Osteoblast (primary cell): ENCODE data around the gene IARS2. TPM values are rescaled to one million over a fixed set of nuclear protein-coding genes. Genes with fewer than 3 reads are reported as not detected.

Experiments
- DNase-seq: peaks from one replicate; pipeline ENCODE4 v3.0.0; 2011; ENCODE audit warnings: low spot score, mixed read lengths; ENCODE audit not compliant: insufficient read length; ENCODE audit errors: missing footprints
- H2AFZ ChIP-seq: 2 replicates; pipeline ENCODE4 v1.6.0; 2011; ENCODE audit warnings: mild to moderate bottlenecking, low read length
- H3K27ac ChIP-seq: 2 replicates; pipeline ENCODE4 v1.5.1; 2011; ENCODE audit warnings: mild to moderate bottlenecking, low read depth, low read length, moderate library complexity
- H3K27me3 ChIP-seq: 2 replicates; pipeline ENCODE4 v1.6.0; 2012; ENCODE audit warnings: mild to moderate bottlenecking, control low read depth, inconsistent platforms, low read length, moderate library complexity; ENCODE audit not compliant: insufficient read depth
- H3K36me3 ChIP-seq: 2 replicates; pipeline ENCODE4 v1.5.1; 2011; ENCODE audit warnings: mild to moderate bottlenecking, low read length, control low read depth, moderate library complexity; ENCODE audit not compliant: insufficient read depth
- H3K4me1 ChIP-seq: 2 replicates; pipeline ENCODE4 v1.5.1; 2011; ENCODE audit warnings: mild to moderate bottlenecking, low read length, control low read depth, moderate library complexity; ENCODE audit not compliant: insufficient read depth
- H3K4me2 ChIP-seq: 2 replicates; pipeline ENCODE4 v1.6.0; 2011; ENCODE audit warnings: mild to moderate bottlenecking, low read length; ENCODE audit not compliant: insufficient read depth
- H3K4me3 ChIP-seq: fragments of 200-600 bp; sonication (generic); 3 replicates; pipeline ENCODE4 v1.5.1; 2012; ENCODE audit warnings: mild to moderate bottlenecking, low read length, inconsistent platforms; ENCODE audit not compliant: insufficient read depth
- H3K79me2 ChIP-seq: 2 replicates; pipeline ENCODE4 v1.6.0; 2012; ENCODE audit warnings: mild to moderate bottlenecking, low read length, control low read depth, inconsistent platforms; ENCODE audit not compliant: insufficient read depth
- H3K9me3 ChIP-seq: 2 replicates; pipeline ENCODE4 v1.5.1; 2011; ENCODE audit warnings: low read depth, low read length, control low read depth
- H4K20me1 ChIP-seq: 2 replicates; pipeline ENCODE4 v1.6.0; 2012; ENCODE audit warnings: mild to moderate bottlenecking, low read length, control low read depth; ENCODE audit not compliant: insufficient read depth
- CTCF ChIP-seq: IDR thresholded peaks from 2 replicates; pipeline ENCODE4 v1.5.1; 2011; ENCODE audit warnings: mild to moderate bottlenecking, low read depth, low read length, moderate library complexity; ENCODE audit errors: extremely low read depth
- total RNA-seq: library from RNA; depleted of rRNA; stranded (reverse); fragments of >200 nt; gene quantifications from 2 replicates; pipeline ENCODE4 v1.2.3, GENCODE V29; 2012

The IARS2 gene
- total RNA-seq, 1 donor = 79.3 TPM

- Histone ChIP-seq H3K79me2 (peaks cover 17% of the 10 kb centered on the region), H3K4me1 (peaks cover 4% of the 10 kb centered on the region), H3K36me3 (peaks cover 23% of the 10 kb centered on the region), H3K9me3 (no peaks in the 10 kb centered on the region), H2AFZ (no peak overlapping the region), H4K20me1 (peaks cover 2% of the 10 kb centered on the region), H3K27ac (peak overlapping the region; percentile 5), H3K27me3 (no peaks in the 10 kb centered on the region), H3K4me2 (no peak overlapping the region), H3K4me3 (no peak overlapping the region)
- no peak for DNase-seq
- no peak for TF ChIP-seq CTCF
Measured at GRCh38 chr1:220182111-220182510, 88.2 kb downstream of the IARS2 start.

GRCh38 chr1:220182656-220183055 lies 88.7 kb downstream of the IARS2 start:
- TF ChIP-seq CTCF = no peak
- no peak overlapping the region for H2AFZ ChIP-seq

GRCh38 chr1:220184506-220184905 lies 90.6 kb downstream of the IARS2 start:
- peaks cover 2% of the 10 kb centered on the region for H4K20me1 ChIP-seq
- no peaks in the 10 kb centered on the region for H3K9me3 ChIP-seq
- H3K27ac ChIP-seq = no peak overlapping the region
- TF ChIP-seq CTCF = no peak
- peaks cover 4% of the 10 kb centered on the region for H3K4me1 ChIP-seq
- no peaks in the 10 kb centered on the region for H3K27me3 ChIP-seq
- no peak overlapping the region for H3K4me2 ChIP-seq
- peaks cover 2% of the 10 kb centered on the region for H3K79me2 ChIP-seq
- peaks cover 43% of the 10 kb centered on the region for H3K36me3 ChIP-seq
- H2AFZ ChIP-seq = no peak overlapping the region
- no peak overlapping the region for H3K4me3 ChIP-seq
- no peak for DNase-seq

More at GRCh38 chr1:220182656-220183055, 88.7 kb downstream of the IARS2 start:
- Histone ChIP-seq H3K4me3 (no peak overlapping the region), H3K9me3 (no peaks in the 10 kb centered on the region), H3K27ac (peak overlapping the region; percentile 5), H3K4me2 (peak overlapping the region; percentile 13), H4K20me1 (peaks cover 2% of the 10 kb centered on the region), H3K4me1 (peaks cover 4% of the 10 kb centered on the region), H3K36me3 (peaks cover 28% of the 10 kb centered on the region), H3K27me3 (no peaks in the 10 kb centered on the region), H3K79me2 (peaks cover 14% of the 10 kb centered on the region)
- DNase-seq = no peak

- Histone ChIP-seq H3K9me3 (no peaks in the 10 kb centered on the region), H2AFZ (no peak overlapping the region), H3K27ac (no peak overlapping the region), H3K27me3 (no peaks in the 10 kb centered on the region), H3K4me1 (peaks cover 4% of the 10 kb centered on the region), H3K79me2 (no peaks in the 10 kb centered on the region), H4K20me1 (peaks cover 2% of the 10 kb centered on the region), H3K36me3 (peaks cover 40% of the 10 kb centered on the region), H3K4me2 (no peak overlapping the region), H3K4me3 (no peak overlapping the region)
- no peak for DNase-seq
- no peak for TF ChIP-seq CTCF
Measured at GRCh38 chr1:220186752-220187151, 92.8 kb downstream of the IARS2 start.
